ENCODE data around the gene CMIP. TPM values are rescaled to one million over a fixed set of nuclear protein-coding genes. Genes with fewer than 3 reads are reported as not detected.

Gene CMIP
- total RNA-seq, 1 donor from 2014 or later: 10.5 TPM

GRCh38 chr16:81497690-81498089, 53.1 kb downstream of the CMIP start:
- intact Hi-C loops (cut with DNase I): loop anchor here (10.0 kb wide), 1 partner anchor 117 kb away; no protein-coding TSS in a partner anchor
- no peak for ATAC-seq
- no peak for DNase-seq (ENCODE audit: missing footprints)

- intact Hi-C loops (cut with DNase I): loop anchor here (10.0 kb wide), 1 partner anchor 116 kb away; no protein-coding TSS in a partner anchor
- ATAC-seq (no peak), DNase-seq (ENCODE audit: missing footprints) (no peak)
Measured at GRCh38 chr16:81498351-81498750, 53.7 kb downstream of the CMIP start.

DNA sequence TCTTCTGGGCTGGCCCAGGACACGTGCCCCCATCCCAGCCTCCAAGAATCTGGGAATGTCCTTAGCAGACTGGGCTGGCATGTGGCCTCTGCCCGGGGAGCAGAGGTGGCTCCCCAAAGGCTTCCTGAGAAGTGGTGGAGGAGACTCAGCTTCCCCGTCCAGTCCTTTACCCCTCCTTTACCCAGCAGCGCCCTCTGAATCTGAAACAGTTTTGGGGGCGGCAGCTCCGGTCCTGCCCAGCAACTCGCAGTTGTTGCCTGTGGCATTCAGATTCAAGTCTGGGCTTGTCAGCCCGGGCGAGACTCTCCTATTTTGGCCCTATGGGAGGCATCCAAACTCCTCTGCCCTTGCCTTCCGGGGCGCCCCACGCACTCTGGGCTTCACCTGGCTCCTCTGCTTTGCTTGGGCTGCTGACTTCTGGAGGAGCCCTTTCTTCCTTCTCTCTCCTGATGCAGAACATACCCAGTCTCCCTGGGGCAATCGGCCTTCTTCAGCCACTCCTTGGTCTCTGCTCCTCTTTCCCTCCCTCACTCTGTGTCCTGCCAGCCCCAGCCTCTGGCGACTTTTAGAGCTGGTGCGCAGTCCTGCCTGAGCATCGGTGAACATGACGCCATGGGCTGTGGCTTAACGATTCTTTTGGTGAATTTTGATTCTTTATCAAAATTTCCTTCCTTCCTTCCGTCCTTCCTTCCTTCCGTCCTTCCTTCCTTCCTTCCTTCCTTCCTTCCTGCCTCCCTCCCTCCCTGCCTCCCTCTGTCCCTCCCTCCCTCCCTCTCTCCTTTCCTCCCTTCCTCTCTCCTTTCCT, 55.2 kb downstream of the CMIP start:
- no peak for DNase-seq (ENCODE audit: missing footprints)
- intact Hi-C loops (cut with DNase I): loop anchor here (10.0 kb wide), 1 partner anchor 115 kb away; no protein-coding TSS in a partner anchor
- no peak for ATAC-seq

- DNase-seq (ENCODE audit: missing footprints) (no peak), ATAC-seq (no peak)
- intact Hi-C loops (cut with DNase I): no loop called here
Measured at GRCh38 chr16:81500833-81501521, 56.4 kb downstream of the CMIP start.

DNA sequence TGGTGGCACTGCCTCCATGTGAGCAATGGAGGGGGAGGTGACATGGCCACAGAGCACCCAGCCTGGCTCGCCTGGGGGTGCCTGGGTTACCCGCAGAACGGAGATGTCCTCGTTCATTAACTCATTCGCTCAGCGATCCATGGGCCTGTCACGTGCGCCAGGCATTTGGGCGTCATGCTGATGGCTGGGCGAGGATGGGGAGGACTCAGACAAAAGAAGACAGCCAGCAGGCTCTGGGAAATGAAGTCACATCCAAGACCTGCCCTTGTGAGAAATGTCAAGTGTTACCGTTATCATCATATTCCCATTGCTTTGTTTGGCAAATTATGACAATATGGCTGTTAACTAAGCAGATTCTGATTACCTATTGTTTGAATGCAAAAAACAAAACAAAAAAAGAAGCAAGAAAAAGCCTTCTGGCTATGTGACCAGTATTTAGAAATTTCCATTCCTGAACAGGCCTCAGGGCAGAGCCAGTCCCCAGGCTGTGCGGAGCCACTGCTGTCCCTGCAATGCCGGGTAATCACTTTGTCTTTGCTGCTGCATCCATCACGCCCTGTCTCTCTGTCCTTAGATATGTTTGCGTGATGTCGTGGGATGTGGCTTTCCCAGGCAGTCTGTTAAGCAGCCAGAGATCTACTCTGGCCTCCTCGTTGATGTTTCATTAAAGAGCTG, 57.9 kb downstream of the CMIP start:
- DNase-seq (ENCODE audit: missing footprints): no peak
- no peak for ATAC-seq
- intact Hi-C loops (cut with DNase I): no loop called here

- DNase-seq (ENCODE audit: missing footprints) (no peak), ATAC-seq (peak; percentile 27)
- intact Hi-C loops (cut with DNase I): no loop called here
Measured at GRCh38 chr16:81505011-81505661, 60.5 kb downstream of the CMIP start.

DNA sequence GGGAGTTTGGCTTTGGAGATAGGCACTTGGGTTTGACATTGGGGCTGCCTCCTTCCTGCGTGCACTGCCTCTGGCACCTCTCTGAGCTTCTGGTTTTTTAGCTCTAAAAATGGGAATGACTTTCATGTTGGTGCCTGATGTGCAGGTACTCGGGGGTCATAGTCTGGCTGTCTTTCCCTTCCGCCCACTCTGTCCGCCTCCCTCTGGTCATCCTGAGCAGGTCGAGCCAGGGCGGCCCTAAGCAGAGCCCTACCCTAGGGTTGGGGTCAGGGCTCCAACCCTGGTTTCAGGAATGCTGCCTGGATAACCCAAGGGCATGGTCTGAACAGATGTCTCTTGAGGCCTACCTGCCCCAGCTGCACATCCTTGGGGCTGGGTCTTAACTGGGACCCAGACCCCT, 64.8 kb downstream of the CMIP start:
- DNase-seq (ENCODE audit: missing footprints): no peak
- ATAC-seq: no peak
- intact Hi-C loops (cut with DNase I): no loop called here

DNA sequence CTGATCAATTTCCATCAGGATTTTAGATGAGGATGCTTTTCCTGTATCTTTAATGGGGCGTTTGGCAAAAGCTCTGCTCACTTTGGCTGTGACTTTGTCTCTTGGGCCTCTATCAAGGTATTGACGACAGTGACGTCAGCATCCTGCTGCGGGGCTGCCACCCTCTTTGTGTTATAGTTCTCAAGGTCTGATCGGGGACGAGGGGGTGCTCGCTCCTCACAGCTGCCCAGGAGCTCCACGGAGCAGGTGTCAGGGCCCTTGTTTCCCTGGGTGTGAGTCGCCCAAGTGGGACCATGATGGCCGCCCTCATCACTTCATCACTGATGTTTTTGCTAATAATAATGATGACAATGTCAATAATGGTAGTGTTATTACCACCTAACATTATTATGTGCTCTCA, 65.4 kb downstream of the CMIP start:
- no peak for DNase-seq (ENCODE audit: missing footprints)
- no peak for ATAC-seq
- intact Hi-C loops (cut with DNase I): no loop called here

GRCh38 chr16:81511371-81511770, 66.8 kb downstream of the CMIP start:
- intact Hi-C loops (cut with DNase I): no loop called here
- ATAC-seq (no peak), DNase-seq (ENCODE audit: missing footprints) (no peak)

DNA sequence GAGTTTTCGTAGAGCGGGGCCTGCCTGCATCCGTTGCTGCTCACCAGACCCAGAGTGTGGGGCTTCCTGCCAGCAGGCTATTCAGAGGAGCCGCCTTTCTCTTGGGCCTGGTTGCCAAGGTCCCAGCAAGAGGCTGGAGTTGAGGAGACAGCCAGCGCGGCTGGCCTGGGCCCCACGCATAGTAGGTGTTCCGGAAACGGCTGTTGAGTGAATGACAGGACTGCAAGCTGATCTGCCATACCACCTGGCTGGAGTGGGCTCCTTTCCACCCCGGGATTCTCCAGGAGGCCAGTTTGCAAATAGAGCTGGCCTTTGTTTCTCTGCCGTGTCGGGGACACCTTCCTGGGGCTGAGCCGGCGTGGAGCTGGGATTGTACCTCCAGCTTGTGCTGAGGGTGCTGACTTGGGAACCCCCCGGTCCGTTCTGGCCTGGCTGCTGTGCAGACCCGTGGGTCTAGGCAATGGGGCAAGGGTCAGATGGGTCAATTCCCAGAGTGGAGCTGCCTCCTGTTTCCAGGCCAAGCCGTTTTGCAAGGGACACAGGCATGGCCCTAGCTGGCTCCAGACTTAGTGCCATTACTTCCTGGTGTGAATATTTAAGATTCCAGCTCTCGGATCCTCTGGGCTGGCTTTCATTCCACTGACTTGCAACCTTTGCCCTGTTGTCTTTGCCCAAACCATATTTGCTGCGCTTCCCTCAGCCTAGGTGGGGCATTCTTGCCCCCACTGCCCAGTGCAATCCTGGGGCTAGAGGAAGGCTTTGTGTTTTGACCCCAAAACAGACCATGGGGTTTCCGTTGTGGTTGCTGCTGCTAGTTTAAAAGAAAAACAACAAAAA, 68.8 kb downstream of the CMIP start:
- peak; percentile 81 for ATAC-seq
- peak; percentile 85 for DNase-seq (ENCODE audit: missing footprints)
- intact Hi-C loops (cut with DNase I): no loop called here

GRCh38 chr16:81514041-81514559, 69.5 kb downstream of the CMIP start:
- intact Hi-C loops (cut with DNase I): no loop called here
- no peak for DNase-seq (ENCODE audit: missing footprints)
- no peak for ATAC-seq

GRCh38 chr16:81514568-81515258, 70.1 kb downstream of the CMIP start:
- DNase-seq (ENCODE audit: missing footprints): no peak
- intact Hi-C loops (cut with DNase I): no loop called here
- no peak for ATAC-seq

DNA sequence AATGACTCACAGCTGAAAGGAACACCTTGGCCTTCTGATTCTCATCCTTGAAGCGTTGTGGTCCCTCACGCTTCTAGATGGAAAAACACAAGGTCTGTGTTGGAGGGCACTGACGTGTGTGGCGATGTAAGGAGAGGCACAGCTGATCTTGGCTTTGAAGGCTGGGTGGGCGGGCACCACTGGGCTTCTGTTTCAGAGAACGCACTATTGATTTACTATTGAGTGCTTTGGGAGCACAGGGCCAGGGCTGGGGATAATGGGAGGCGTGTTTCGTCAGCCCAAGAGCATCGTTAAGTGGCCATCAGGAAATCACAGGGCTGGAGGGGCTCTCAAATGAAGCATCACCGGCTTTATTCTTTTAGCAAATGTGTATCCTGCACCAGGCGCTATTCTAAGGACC, 70.7 kb downstream of the CMIP start:
- intact Hi-C loops (cut with DNase I): no loop called here
- DNase-seq (ENCODE audit: missing footprints): no peak
- ATAC-seq: no peak

DNA sequence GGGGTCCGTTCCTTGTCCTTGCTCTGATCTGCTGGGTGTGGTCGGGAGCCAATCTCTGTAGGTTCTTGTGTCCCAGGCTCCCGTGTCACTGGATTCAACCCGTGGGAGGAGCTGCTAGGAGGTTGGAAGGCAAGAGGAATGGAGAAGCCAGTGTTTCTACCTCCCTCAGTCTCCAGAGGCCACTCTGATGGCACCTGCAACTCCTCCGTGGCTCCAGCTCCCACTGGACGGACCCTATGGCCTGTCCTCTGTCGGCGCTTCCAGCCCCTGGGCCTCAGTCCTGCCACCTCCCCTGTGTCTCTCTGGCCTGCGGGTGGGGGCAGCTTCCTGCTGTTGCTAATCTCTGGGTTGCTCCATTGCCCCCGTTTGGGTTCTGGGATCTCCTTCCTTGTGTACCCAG, 71.1 kb downstream of the CMIP start:
- no peak for ATAC-seq
- no peak for DNase-seq (ENCODE audit: missing footprints)
- intact Hi-C loops (cut with DNase I): no loop called here

DNA sequence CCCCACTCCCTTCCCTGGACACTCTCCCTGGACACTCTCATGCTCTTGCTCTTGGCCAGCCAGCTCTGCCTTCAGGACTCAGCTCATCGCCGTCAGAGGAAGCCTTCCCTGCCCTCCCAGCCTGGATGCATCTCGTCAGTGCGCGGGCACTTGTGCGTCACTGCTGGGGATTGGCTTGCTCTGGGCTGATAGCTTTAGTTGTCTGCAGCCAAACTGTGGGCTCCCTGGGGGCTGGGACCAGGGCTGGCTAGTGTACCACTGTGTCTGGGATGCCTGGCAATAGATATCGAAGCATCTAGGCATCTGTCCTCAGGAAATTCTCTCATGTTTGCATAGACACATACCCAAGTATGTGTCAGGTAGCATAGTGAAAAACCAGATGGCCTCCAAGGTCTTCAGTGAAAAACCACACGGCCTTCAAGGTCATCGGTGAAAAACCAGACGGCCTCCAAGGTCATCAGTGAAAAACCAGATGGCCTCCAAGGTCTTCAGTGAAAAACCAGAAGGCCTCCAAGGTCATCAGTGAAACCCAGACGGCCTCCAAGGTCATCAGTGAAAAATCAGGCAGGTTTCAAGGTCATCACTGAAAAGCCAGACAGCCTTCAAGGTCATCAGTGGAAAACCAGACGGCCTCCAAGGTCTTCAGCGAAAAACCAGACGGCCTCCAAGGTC, 72.0 kb downstream of the CMIP start:
- ATAC-seq (no peak), DNase-seq (ENCODE audit: missing footprints) (no peak)
- intact Hi-C loops (cut with DNase I): no loop called here

- intact Hi-C loops (cut with DNase I): no loop called here
- DNase-seq (ENCODE audit: missing footprints): no peak
Measured at GRCh38 chr16:81517150-81517499, 72.5 kb downstream of the CMIP start.

More at GRCh38 chr16:81517150-81517499, 72.5 kb downstream of the CMIP start:
- no peak for ATAC-seq

Measured in Right ventricle myocardium inferior (tissue), 1 donor.